Stimulated activated CD8-positive, alpha-beta memory T cell treated with anti-CD3 and anti-CD28 coated beads, Interleukin-12 subunit alpha, Interleukin-12 subunit beta, amount 100 ng/mL, for 1 hour (primary cell): ENCODE data around the gene TIGD3.

Experiments used
- DNase-seq: peaks from one replicate; pipeline ENCODE4 v3.0.0-alpha.2; 2020; ENCODE audit warnings: low read depth

Gene TIGD3

DNA sequence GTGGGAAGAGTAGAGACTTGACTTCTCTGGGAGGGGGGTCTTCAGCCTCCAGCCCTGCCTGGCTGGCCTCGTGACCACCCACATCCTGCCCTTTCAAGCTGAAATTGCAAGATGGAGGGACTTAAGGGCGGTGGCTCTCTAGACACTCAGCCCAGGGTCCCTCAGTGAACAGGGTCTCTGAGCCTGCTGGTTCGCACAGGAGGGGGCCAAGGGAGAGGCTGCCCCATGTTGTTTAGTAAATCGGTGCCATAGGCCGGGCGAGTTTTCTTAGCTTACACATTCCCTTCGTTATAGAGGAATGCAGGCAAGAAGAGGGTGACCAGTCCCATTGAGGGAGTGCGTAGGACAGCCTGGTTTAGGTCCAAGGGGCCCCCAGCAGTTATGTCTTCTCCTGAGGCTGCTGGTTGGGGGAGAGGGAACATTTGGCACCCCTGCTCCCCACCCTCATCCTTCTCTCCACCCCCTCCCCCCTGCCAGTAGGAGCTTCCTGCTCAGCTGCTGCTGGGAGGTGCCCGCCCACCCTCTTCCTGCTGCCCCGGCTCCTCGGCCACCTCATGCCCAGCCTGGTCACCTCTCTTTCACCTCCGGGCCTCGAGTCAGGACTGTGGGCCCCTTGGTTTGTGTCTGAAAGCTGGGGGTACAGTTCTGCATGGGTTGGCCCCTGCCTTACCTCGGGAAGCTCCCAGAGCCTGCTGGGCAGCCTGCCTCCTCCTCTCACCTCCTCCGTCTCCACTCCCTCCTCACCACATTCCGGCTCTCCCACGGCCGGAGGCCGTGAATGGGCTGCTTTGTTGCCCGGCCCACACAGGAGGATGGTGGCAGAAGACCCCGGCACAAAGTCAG, 35.8 kb downstream of the TIGD3 start:
- no peak for DNase-seq

DNA sequence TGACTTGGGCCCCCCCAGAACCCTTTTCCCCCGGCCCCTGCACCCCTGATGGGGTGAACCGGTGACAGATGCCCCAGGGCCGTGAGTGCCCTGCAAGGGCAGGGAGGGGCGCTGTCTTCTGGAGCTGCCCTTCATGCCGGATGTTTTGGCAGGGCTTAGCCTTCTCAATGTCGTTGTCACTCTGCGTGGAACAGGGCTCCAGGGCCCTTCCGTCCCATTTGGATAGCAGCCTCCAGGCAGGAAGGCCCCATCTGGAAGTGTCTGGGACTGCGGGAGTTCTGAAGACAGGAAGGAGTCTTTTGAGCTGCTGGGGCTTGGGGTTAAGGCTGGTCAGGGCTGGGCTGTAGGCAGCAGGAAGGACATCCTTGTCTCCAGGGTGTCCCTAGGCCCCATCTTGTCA, 36.4 kb downstream of the TIGD3 start:
- DNase-seq: no peak

- DNase-seq: no peak
Observed at GRCh38 chr11:65392186-65392829, 37.8 kb downstream of the TIGD3 start.

DNA sequence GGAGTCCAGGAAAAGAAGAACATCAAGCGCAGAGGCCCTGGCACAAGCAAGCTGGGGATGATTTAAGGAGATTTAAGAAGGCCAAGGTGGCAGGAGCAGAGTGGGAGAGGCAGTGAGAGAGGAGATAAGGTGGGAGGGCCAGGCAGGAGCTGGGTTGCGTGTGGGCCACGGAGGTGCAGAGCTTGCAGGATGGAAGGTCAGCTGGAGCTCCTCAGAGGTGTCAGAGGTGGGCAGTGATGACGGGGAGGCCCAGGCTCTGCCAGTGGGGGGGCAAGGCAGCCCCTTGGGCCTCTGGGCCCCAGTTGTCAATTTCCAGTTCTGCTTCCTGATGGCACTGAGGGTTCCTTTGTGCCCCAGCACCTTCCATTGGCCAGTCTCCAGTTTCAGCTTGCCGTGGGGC, 38.3 kb downstream of the TIGD3 start:
- DNase-seq: no peak

- DNase-seq: no peak
Observed at GRCh38 chr11:65393513-65394079, 39.0 kb downstream of the TIGD3 start.

DNA sequence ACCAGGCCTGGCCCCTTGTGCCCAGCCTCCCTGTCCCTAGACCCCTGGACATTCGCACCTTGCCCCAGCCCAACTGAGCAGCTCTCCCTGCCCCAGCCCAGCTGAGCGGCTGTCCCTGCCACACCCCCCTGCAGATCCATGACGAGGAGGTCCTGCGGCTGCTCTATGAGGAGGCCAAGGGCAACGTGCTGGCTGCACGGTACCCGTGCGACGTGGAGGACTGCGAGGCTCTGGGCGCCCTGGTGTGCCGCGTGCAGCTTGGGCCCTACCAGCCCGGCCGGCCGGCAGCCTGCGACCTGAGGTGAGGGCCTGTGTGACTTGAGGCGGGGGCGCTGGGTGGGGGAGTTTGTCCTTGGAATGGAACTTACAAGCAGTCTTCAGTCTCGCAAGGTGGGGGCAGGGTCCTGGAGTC, 39.6 kb downstream of the TIGD3 start:
- DNase-seq: no peak

DNA sequence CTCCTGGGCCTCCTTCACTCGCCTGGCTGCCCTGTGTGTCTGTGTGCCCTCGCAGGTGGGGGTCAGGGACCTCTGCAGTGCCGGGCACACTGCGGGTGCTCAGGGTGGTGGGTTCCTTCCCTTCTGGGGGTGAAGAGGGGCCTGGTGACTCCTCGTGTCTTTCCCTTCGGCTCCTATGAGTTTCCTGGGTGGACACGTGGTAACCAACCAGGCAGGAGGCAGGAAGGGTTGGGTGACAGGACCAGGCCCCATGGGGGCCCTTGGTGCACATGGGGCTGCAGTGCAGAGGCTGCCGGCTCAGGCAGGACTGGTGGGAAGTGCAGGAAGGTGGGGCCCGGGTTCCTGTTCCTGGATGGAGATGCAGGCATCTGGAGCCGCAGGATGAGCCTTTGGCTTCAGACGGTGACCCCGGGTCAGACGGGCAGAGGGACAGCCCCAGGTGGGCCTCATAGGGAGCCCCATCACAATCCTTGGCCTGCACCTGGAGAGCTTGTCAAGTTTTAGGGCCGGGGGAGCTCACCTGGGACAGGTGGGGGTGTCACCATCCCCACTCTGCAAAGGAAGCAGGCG, 41.5 kb downstream of the TIGD3 start:
- no peak for DNase-seq

GRCh38 chr11:65396769-65397745, 42.5 kb downstream of the TIGD3 start:
- no peak for DNase-seq

- no peak for DNase-seq
Observed at GRCh38 chr11:65398362-65398910, 43.9 kb downstream of the TIGD3 start.

- DNase-seq: no peak
Observed at GRCh38 chr11:65399249-65399648, 44.7 kb downstream of the TIGD3 start.

- DNase-seq: no peak
Observed at GRCh38 chr11:65399845-65400244, 45.3 kb downstream of the TIGD3 start.

DNA sequence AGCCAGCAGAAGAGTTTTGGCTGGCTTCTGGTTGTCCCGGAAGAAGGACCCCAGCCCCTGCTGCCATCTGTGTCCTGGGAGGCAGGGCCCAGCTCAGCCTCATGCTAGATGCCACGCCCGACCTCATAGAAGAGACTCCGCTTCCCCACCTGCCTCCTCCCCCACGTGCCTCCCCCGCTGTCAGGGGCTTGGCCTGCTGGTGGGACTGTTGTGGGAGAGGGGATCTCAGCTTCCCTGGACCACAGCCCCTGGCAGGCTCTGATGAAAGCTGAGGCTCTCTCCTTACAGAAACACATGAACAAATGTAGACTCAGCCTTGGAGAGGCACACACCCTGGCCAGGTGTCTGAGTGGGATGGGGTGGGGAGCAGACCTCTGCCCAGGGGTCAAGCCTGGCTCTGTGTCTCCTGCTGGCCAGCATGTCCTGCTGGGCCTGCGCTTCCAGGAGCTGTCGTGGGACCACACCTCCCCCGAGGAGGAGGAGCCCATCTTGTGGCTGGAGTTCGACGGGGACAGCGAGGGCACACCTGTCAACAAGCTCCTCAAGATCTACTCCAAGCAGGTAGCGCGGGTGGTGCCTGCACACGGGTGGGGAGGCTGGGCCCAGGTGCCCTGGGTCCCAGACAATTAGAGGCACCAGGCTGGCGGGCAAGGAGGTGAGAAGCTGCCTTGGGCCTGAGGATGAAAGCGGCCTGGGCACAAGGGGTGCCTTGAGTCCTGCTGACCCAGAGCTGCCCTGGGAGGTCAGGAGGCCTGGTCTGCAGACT, 45.9 kb downstream of the TIGD3 start:
- no peak for DNase-seq

DNA sequence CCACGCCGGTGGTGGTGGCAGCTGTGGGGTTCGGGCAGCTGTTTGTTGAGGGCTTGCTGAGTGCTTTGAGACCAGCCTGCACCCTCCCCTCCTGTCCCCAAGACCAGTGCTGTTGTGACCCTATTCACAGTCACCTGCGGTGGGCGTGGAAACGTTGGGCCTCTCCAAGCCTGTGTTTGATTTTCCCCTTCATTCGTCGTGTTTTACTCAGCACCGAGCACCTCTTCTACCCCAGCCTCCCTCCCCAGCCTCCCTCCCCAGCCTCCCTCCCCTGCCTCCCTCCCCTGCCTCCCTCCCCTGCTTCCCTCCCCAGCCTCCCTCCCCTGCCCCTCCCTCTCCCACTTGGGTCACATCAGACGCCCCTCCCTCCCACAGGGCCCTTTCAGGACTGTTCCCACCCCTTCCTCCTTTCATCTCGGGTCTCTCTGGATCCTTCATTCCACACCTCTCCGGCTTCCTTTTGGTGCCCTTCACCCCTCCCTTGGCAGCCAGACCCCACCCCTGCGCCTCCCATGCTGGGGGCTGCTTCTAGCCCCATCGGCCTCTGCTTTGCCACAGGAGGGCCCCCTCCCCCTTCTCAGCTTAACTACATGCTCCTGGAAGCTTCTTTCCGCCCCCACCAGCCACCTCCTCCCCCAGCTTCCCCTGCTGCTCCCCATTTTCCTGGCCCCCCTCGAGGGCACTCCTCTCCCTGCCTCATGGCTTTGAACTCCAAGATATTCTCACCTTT, 46.7 kb downstream of the TIGD3 start:
- no peak for DNase-seq

DNA sequence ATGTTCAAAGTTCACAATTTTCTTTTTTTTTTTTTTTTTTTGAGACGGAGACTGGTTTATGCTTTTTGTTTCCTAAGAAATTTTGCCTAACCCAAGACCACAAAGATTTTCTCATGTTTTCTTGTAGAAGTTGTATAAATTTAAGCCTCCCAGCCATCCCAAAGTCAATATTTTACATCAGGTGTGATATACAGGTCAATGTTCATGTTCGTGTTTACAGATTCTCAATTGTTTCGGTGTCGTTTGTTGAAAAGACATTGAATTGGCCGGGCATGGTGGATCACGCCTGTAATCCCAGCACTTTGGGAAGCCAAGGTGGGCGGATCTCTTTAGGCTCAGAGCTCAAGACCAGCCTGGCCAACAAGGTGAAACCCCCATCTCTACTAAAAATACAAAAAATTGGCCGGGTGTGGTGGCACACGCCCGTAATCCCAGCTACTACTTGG, 47.3 kb downstream of the TIGD3 start:
- DNase-seq: no peak

GRCh38 chr11:65402790-65403189, 48.2 kb downstream of the TIGD3 start:
- DNase-seq: no peak

- DNase-seq: no peak
Observed at GRCh38 chr11:65403607-65404121, 49.1 kb downstream of the TIGD3 start.

- no peak for DNase-seq
Observed at GRCh38 chr11:65404210-65404609, 49.7 kb downstream of the TIGD3 start.

DNA sequence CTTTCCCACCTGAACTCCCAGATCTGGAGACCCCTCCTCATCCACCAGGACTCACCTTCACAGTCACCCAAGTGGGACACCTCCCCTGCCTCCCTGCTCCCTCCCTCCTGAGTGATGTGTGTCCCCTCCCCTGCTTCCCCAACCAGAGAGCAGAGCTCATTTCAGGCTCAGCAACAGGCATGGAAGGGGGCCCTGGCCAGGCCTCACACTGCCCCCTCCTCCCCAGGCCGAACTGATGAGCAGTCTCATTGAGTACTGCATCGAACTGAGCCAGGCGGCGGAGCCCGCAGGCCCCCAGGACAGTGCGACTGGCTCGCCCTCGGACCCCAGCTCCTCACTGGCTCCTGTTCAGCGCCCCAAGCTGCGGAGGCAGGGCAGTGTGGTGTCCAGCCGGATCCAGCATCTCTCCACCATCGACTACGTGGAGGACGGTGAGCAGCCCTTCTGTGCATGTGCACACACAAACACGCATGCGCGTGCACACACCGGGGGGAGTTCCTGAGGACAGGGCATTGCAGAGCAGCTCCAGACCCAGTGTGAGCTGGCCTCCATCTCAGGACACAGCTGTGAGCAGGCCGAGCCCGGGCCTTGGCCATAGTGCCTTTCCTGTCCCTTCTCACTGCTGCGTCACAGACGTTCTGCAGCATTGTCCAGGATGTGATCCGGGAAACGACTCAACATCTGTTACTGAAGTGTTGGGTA, 50.2 kb downstream of the TIGD3 start:
- no peak for DNase-seq
